Camera-type eye (tissue), 1 donor: ENCODE measurements around the gene HNRNPUL1. TPM values are rescaled to one million over a fixed set of nuclear protein-coding genes. Genes with fewer than 3 reads are reported as not detected.

Experiments
- total RNA-seq: library from RNA; depleted of rRNA; stranded (reverse); fragments of >200 nt; gene quantifications from one replicate; pipeline ENCODE4 v1.2.3, GENCODE V29; 2014

HNRNPUL1 gene
- total RNA-seq, result 172 TPM

GRCh38 chr19:41263850-41264580 lies at the start of gene HNRNPUL1:
Gene HNRNPUL1, plus strand, starts transcription at chr19:41264372. Its CDS starts 132 bp downstream, at chr19:41264504.

GRCh38 chr19:41218615-41219507 lies 45.3 kb upstream of the HNRNPUL1 start, which contains the start of gene AXL:
Gene AXL, plus strand, starts transcription at chr19:41219223. Its CDS starts 170 bp downstream, at chr19:41219393.

GRCh38 chr19:41310033-41310831 lies 46.1 kb downstream of the HNRNPUL1 start, which contains the start of gene CCDC97:
Gene CCDC97, plus strand, starts transcription at chr19:41310172. Its CDS starts 139 bp downstream, at chr19:41310311.

GRCh38 chr19:41353466-41354342 lies 89.5 kb downstream of the HNRNPUL1 start, which contains the start of gene TGFB1:
Gene TGFB1, minus strand, starts transcription at chr19:41353922. Its CDS starts 878 bp downstream, at chr19:41353044.

Other genes starting within 250 kb of the HNRNPUL1 start
- gene CYP2A13, start 175.9 kb upstream of the HNRNPUL1 start, total RNA-seq, result not detected
- 0.77 TPM for gene CYP2F1, start 149.9 kb upstream of the HNRNPUL1 start, total RNA-seq
- gene CYP2S1, start 71.2 kb upstream of the HNRNPUL1 start, total RNA-seq, result 1.5 TPM
- gene AXL, start 45.1 kb upstream of the HNRNPUL1 start, total RNA-seq, result 46.5 TPM
- gene CCDC97, start 45.8 kb downstream of the HNRNPUL1 start, total RNA-seq, result 17.5 TPM
- gene TGFB1, start 89.5 kb downstream of the HNRNPUL1 start, total RNA-seq, result 15.0 TPM
- 8.9 TPM for gene B9D2, start 99.8 kb downstream of the HNRNPUL1 start, total RNA-seq
- gene TMEM91, start 112.2 kb downstream of the HNRNPUL1 start, total RNA-seq, result 43.9 TPM
- 7.3 TPM for gene EXOSC5, start 133.0 kb downstream of the HNRNPUL1 start, total RNA-seq
- gene BCKDHA, start 133.4 kb downstream of the HNRNPUL1 start, total RNA-seq, result 60.0 TPM
- 1.9 TPM for gene B3GNT8, start 163.0 kb downstream of the HNRNPUL1 start, total RNA-seq
- 26.0 TPM for gene DMAC2, start 175.5 kb downstream of the HNRNPUL1 start, total RNA-seq
- gene ERICH4, start 178.8 kb downstream of the HNRNPUL1 start, total RNA-seq, result not detected